Non-pigmented ciliary epithelial cell (primary cell): ENCODE measurements around the gene DDX27.
"Not testable (repeated sequence)": the region's sequence is repeated elsewhere in the genome, so short reads cannot be mapped to it uniquely, and the experiment has no call there.

Experiments used
- DNase-seq: peaks from one replicate; pipeline ENCODE4 v3.0.0-alpha.2; 2010; ENCODE audit warnings: low read depth

The DDX27 gene

DNA sequence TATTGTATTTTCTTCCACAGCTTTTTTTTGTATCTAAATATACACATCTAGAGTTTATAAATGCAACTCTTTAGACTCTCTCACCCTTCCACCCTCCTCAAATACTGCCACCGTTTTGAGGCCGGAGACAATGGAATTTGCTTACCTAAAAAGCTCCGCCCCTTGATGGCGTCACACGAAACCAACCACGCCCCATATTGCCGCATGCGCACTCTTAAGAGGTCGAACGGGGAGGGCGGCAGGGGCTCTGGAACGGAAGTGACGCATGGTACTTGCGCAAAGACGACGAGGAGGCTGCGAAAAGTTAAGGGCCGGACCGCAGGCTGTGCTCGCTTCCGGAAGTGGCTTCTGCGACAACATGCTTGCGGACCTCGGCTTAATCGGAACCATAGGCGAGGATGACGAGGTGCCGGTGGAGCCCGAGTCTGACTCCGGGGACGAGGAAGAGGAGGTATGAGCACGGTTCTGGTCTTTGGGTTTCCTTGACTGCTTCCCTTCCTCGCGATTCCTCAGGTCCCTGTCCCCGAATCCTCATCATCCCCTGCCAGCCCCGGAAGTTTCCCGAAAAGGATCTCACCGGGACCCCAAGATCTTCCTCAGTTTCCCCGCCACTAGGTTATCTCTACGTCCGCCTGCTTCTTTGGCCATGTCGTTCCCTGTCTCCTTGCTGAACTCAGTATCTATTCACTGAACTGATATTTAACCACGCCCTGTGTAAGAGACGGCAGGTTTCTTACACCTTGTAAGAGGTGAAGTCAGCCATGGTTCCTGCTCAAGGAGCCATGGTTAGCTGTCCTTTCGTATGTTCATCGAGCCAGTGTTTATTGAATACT, at the start of gene DDX27:
DDX27 (plus strand) TSS at position 326 of the 833 bp plus-strand sequence; CDS start at position 359, 33 bp downstream.
- DNase-seq = peak; percentile 93

DNA sequence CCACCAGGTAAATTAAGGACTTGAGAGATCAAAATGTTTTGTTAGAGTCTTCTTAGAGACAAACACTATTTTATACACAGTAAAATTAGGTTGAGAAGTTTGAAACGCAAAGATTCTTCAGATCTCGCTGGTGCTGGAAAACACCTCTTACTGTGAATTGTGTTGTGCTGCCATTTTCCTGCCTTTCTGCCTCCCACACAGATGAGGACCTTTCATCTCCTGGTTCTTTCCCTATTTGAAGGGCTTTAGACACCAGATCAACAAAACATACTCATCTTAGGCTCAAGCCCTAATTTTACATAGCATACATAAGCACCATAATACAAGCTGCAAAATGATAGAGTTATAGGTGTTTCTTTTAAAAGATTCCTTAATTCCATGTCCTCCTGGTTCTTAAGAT, 49.7 kb upstream of the DDX27 start:
- no peak for DNase-seq

GRCh38 chr20:49170714-49171113, 48.5 kb upstream of the DDX27 start:
- no peak for DNase-seq

DNA sequence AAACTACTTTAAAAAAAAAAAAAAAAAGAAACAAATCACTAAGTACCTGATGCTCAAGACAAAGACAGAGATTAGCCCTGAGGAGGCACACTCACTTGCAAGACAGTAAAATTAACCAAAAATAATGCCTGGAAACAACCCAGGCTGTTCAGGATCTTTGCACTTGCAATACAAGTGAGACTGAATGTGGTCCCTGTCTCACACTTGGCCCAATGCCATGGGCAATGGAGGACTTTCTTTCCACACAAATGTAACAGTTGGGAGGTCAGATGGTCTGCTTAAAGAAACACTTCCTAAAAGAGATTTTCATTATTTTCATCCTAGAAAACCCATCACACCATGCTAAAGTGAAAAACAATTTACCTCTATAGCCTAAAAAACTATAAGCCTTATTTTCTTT, 47.3 kb upstream of the DDX27 start:
- no peak for DNase-seq

- DNase-seq = no peak
Observed at GRCh38 chr20:49172413-49172812, 46.8 kb upstream of the DDX27 start.

GRCh38 chr20:49174183-49174582, 45.0 kb upstream of the DDX27 start:
- DNase-seq = no peak

- no peak for DNase-seq
Observed at GRCh38 chr20:49179368-49180277, 39.6 kb upstream of the DDX27 start.

- DNase-seq = no peak
Observed at GRCh38 chr20:49181265-49181877, 37.8 kb upstream of the DDX27 start.

- DNase-seq = no peak
Observed at GRCh38 chr20:49183444-49183843, 35.8 kb upstream of the DDX27 start.

- not testable (repeated sequence) for DNase-seq
Observed at GRCh38 chr20:49184084-49184501, 35.1 kb upstream of the DDX27 start.

GRCh38 chr20:49184691-49185070, 34.5 kb upstream of the DDX27 start:
- no peak for DNase-seq

- DNase-seq = no peak
Observed at GRCh38 chr20:49185071-49185761, 34.0 kb upstream of the DDX27 start.

GRCh38 chr20:49186535-49187329, 32.5 kb upstream of the DDX27 start:
- DNase-seq = peak; percentile 15

- no peak for DNase-seq
Observed at GRCh38 chr20:49187330-49187850, 31.8 kb upstream of the DDX27 start.

DNA sequence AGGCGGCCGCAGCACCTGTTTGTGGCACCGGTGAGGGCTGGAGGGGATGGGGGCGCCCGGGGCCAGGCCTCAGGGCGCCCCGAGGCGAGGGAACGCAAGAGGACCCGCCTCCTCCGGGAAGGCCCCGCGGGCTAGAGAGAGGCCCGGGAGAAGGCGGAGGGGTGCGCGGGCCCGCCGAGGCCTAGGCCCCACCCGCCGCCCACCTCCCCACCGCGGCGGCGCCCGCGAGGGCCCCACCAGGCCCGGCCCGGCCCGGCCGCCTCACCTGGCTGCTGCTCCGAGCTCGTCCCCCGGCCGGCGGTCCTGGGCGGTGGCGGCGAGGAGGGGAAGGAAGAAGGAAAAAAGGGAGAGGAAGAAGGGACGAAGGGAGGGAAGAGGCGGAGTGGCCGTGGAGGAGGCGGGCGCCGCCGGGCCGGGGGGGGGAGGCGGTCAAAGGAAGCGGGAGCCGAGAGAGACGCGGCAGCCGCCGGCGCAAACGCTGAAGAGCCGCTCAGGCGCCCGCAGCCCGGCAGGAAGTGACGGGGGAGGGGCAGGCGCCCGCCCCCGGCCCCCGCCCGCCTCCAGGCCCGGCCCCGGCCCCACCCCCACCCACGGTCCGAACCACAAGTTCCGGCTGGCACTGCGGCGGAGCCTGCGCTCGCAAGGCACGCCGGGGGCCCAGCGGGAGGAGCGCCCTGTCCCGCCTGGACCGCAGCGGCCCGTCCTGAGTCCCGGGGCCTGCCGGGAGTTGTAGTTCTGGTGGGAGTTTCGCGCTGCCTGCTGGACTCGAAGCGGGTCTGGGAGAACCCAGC, 31.2 kb upstream of the DDX27 start, which contains the start of gene STAU1:
STAU1 (minus strand) TSS at position 484 of the 791 bp plus-strand sequence. CDS start 22,133 bp downstream, outside the sequence.
- peak; percentile 67 for DNase-seq

GRCh38 chr20:49192944-49193518, 26.2 kb upstream of the DDX27 start:
- not testable (repeated sequence) for DNase-seq

DNA sequence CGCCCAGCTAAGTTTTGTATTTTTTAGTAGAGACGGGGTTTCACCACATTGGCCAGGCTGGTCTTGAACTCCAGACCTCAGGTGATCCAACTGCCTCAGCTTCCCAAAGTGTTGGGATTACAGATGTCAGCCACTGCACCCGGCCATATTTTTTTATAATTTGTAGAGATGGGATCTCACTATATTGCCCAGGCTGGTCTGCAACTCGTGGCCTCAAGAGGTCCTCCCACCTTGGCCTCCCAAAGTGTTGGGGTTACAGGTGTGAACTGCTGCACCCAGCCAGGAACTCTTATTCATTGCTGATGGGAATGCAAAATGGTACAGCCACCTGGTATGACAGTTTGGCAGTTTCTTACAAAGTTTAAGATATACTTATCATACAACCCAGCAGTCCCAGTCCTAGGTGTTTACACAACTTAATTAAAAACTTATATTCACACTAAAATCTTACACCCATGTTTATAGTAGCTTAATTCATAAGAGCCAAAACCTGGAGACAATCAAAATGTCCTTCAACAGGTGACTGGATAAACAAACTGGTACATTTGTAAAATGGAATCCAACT, 19.4 kb upstream of the DDX27 start:
- no peak for DNase-seq

- no peak for DNase-seq
Observed at GRCh38 chr20:49203011-49203410, 16.2 kb upstream of the DDX27 start.

DNA sequence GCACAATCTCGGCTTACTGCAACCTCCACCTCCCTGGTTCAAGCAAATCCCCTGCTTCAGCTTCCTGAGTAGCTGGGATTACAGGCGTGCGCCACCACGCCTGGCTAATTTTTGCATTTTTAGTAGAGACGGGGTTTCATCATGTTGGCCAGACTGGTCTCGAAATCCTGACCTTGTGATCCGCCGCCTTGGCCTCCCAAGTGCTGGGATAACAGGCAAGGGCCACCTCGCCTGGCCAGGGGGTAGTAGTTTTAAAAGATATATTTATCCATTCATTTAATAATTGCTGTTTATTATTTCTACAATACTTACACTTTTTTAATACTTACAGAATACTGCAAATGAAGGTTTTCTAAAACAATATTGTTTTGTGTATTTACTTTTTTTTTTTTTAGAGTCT, 15.5 kb upstream of the DDX27 start:
- no peak for DNase-seq
